Thoracic aorta (tissue), 2 donors: Measurements from ENCODE around the gene SIRT2. TPM values are rescaled to one million over a fixed set of nuclear protein-coding genes. Genes with fewer than 3 reads are reported as not detected.
A peak's percentile ranks its signal among the peaks of the same experiment; 100 is the strongest.

Experiments
- ATAC-seq: fragments of 150-250 bp; one replicate; pipeline ENCODE4 v1.8.0; 2017; ENCODE audit warnings: low read depth; ENCODE audit not compliant: insufficient number of reproducible peaks, low FRiP score
- DNase-seq: peaks from one replicate; pipeline ENCODE4 v3.0.0-alpha.2; 2020; ENCODE audit warnings: low spot score
- H3K27ac ChIP-seq, 2 donors: fragments of 200-600 bp; sonication (generic); 1 replicate in 1 of 2; 2 replicates in 1 of 2; pipeline ENCODE4 v1.5.1; 2016; ENCODE audit warnings: mild to moderate bottlenecking in 2 of 2, moderate library complexity in 2 of 2
- H3K27me3 ChIP-seq: fragments of 200-600 bp; sonication (generic); replicated peaks from 2 replicates; pipeline ENCODE4 v1.6.0; 2016; ENCODE audit warnings: mild to moderate bottlenecking; ENCODE audit not compliant: insufficient read depth
- H3K36me3 ChIP-seq: fragments of 200-600 bp; sonication (generic); one replicate; pipeline ENCODE4 v1.5.1; 2016
- H3K4me1 ChIP-seq, 2 donors: fragments of 200-600 bp; sonication (generic); 1 replicate in 1 of 2; 2 replicates in 1 of 2; pipeline versions ENCODE4 v1.5.1 to v1.6.0; 2016; ENCODE audit warnings: low read depth in 2 of 2, mild to moderate bottlenecking in 1 of 2; ENCODE audit not compliant: control insufficient read depth in 1 of 2
- H3K4me3 ChIP-seq: fragments of 200-600 bp; sonication (generic); 2 replicates; pipeline ENCODE4 v1.5.1; 2016; ENCODE audit warnings: mild to moderate bottlenecking
- H3K9me3 ChIP-seq: fragments of 200-600 bp; sonication (generic); 2 replicates; pipeline ENCODE4 v1.5.1; 2016
- total RNA-seq, 2 donors: library from RNA; depleted of rRNA; stranded (reverse); fragments of >200 nt; gene quantifications; one replicate each; pipeline versions ENCODE4 v1.1.0 to v1.2.3, GENCODE V29; 2016
- TF ChIP-seq, protein P1 (sequence below): fragments of 200-600 bp; sonication (generic); IDR thresholded peaks from one replicate; pipeline ENCODE4 v1.5.1; 2019; ENCODE audit warnings: antibody characterized with exemption

The SIRT2 gene
- total RNA-seq, 2 donors from 2014 or later = 42.8 to 68.4 TPM

DNA sequence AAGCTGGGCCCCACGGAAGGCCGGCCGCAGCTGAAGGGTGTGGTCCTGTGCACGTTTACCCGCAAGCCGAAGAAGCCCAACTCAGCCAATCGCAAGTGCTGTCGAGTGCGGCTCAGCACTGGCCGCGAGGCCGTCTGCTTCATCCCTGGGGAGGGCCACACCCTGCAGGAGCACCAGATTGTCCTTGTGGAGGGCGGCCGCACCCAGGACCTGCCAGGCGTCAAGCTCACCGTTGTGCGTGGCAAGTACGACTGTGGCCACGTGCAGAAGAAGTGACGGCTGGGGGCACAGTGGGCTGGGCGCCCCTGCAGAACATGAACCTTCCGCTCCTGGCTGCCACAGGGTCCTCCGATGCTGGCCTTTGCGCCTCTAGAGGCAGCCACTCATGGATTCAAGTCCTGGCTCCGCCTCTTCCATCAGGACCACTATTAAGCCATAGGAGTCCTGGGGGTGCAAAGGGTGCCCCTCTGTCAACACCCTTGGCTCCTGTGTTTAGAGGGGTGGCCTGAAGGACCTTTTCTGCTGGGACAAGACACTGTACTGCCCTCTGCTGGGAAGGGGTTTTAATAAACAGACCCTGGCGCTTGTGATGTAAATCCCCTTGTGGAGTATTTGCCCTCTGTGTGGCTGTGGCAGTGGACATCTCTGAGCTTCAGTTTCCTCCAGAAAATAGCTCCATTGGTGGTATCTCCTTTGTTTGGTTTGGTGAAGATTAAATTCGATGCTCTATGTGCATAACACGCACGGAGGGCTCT is 33.2 kb upstream of the SIRT2 start:
- DNase-seq = no peak
- H3K9me3 ChIP-seq = no peaks in the 10 kb centered on the region
- ATAC-seq = no peak
- no peak overlapping the region for H3K27ac ChIP-seq
- TF ChIP-seq, protein P1, sequence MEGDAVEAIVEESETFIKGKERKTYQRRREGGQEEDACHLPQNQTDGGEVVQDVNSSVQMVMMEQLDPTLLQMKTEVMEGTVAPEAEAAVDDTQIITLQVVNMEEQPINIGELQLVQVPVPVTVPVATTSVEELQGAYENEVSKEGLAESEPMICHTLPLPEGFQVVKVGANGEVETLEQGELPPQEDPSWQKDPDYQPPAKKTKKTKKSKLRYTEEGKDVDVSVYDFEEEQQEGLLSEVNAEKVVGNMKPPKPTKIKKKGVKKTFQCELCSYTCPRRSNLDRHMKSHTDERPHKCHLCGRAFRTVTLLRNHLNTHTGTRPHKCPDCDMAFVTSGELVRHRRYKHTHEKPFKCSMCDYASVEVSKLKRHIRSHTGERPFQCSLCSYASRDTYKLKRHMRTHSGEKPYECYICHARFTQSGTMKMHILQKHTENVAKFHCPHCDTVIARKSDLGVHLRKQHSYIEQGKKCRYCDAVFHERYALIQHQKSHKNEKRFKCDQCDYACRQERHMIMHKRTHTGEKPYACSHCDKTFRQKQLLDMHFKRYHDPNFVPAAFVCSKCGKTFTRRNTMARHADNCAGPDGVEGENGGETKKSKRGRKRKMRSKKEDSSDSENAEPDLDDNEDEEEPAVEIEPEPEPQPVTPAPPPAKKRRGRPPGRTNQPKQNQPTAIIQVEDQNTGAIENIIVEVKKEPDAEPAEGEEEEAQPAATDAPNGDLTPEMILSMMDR = no peak
- H3K36me3 ChIP-seq = peaks cover 8% of the 10 kb centered on the region
- H3K27me3 ChIP-seq = no peaks in the 10 kb centered on the region
- H3K4me1 ChIP-seq = peaks cover 8 to 15% of the 10 kb centered on the region in 2 donors
- H3K4me3 ChIP-seq = no peak overlapping the region

DNA sequence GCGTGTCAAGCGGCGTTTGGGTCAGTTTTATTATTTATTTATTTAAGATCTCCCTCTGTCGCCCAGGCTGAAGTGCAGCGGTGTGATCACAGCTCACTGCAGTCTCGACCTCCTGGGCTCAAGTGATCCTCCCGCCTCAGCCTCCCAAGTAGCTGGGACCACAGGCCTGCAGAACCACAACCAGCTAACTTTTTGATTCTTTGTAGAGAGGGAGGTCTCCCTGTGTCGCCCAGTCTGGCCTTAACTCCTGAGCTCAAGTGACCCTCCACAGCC is 32.0 kb upstream of the SIRT2 start:
- DNase-seq (no peak), ATAC-seq (no peak)
- Histone ChIP-seq H3K27ac (peak overlapping the region in 1 of 2 donors; percentile 68), H3K4me1 (peaks cover 8 to 15% of the 10 kb centered on the region in 2 donors), H3K9me3 (no peaks in the 10 kb centered on the region), H3K27me3 (no peaks in the 10 kb centered on the region), H3K4me3 (peak overlapping the region; percentile 87), H3K36me3 (peaks cover 8% of the 10 kb centered on the region)
- TF ChIP-seq, protein P1 = no peak

DNA sequence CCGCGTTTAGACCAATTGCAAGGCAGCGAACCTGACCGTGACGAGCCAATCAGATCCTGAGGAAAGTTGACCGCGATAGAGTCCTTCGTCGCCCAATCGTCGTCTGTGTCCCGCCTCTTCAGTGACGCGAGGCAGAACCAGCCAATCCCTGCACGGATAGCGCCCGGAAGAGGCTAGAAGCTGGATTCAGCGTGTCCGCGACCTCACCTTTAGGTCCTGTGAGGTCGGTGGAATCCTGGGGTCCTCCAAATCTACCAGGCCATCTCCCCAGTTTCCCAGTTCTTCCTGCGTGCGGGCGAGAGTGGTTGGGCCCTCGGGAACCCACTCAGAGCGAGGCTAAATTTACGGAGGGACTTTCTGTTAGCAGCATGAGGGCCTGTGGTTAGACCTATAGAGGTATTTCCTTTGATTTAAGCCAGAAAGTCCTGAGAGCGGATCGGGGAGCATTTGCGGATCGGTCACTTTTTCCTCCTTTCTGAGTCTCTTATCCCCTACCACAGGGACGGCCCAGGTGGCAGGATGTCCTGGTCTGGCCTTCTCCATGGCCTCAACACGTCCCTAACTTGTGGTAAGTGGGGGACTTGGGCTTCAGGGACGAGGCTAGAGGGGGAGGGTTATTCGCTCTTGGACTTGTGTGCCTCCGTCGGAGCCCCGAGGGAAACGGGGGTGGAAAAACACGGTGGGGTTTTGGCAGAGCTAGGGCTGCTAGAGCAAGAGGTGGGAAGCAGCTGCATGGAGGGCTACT is 31.5 kb upstream of the SIRT2 start, which contains the start of gene MRPS12:
Gene MRPS12 (plus strand): TSS at position 169 of the 745 bp plus-strand sequence. CDS start 351 bp downstream, at position 520.
- TF ChIP-seq, protein P1 = no peak
- peak; percentile 95 for DNase-seq
- peak; percentile 100 for ATAC-seq

DNA sequence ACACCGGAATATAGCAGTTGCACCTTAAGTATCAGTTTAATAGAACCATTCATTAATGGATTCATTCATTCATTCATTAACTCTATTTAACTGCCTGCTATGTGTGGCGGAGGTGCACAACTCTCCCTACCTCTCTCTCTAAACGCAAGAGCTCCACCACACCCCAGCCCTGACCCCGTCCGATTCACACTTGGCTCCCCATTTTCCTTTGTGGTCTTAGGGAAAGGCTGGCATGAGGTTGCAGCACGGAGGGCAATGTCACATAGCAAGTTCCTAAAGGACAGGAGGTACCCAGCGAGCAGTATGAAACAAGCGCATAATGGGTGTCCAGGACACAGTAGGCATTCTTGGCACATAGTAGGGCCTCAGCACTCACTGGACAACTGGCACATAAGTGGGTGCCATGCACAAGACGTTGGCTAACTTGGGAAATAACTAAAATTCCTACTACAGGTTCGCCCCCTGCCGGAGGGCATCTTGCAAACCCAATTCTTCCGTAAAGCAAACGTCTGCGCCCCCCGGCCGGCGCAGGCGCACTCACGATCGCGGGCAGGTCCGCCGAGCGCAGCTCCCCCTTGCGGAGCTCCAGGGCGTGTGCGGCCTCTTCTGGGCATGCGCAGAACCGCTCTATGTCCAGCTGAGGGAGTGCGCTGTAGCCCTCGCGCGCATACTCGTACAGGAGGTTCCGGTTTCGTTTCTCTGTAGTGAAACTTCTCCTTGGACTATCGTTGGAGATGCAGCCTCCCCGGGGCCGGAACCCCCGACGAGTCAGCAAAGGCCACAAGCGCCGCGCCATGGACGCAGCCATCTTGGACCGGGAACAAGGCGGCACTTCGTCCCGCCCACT is 30.7 kb upstream of the SIRT2 start, which contains the start of gene SARS2:
Gene SARS2 (minus strand): TSS at position 835 of the 847 bp plus-strand sequence. CDS start 27 bp downstream, at position 808.
- TF ChIP-seq, protein P1 = peak; percentile 97
- peak; percentile 85 for ATAC-seq
- no peaks in the 10 kb centered on the region for H3K27me3 ChIP-seq
- peak within 1 kb of the TSS; percentile 68 to 83 for H3K27ac ChIP-seq
- H3K36me3 ChIP-seq = peaks cover 8% of the 10 kb centered on the region
- H3K9me3 ChIP-seq = no peaks in the 10 kb centered on the region
- DNase-seq = peak; percentile 64
- H3K4me1 ChIP-seq = peaks cover 8 to 15% of the 10 kb centered on the region in 2 donors
- H3K4me3 ChIP-seq = peak within 1 kb of the TSS; percentile 87

More for the DNA sequence above, 31.5 kb upstream of the SIRT2 start, which contains the start of gene MRPS12:
- H3K27ac ChIP-seq = peak within 1 kb of the TSS; percentile 68 to 83
- peak within 1 kb of the TSS; percentile 87 for H3K4me3 ChIP-seq
- no peaks in the 10 kb centered on the region for H3K9me3 ChIP-seq
- no peaks in the 10 kb centered on the region for H3K27me3 ChIP-seq
- H3K4me1 ChIP-seq = peaks cover 8 to 15% of the 10 kb centered on the region in 2 donors
- peaks cover 8% of the 10 kb centered on the region for H3K36me3 ChIP-seq
